Activated CD8-positive, alpha-beta memory T cell treated with anti-CD3 and anti-CD28 coated beads, Interleukin-2, amount 50 U/mL, for 24 hours (primary cell): ENCODE results near the gene MIS18BP1.
"Not testable (repeated sequence)": the region's sequence is repeated elsewhere in the genome, so short reads cannot be mapped to it uniquely, and the experiment has no call there.

Experiments used
- DNase-seq: peaks from one replicate; pipeline ENCODE4 v3.0.0-alpha.2; 2020; ENCODE audit errors: extremely low read depth

Gene MIS18BP1

GRCh38 chr14:45246151-45246550 is 6.9 kb downstream of the MIS18BP1 start:
- DNase-seq = no peak

DNA sequence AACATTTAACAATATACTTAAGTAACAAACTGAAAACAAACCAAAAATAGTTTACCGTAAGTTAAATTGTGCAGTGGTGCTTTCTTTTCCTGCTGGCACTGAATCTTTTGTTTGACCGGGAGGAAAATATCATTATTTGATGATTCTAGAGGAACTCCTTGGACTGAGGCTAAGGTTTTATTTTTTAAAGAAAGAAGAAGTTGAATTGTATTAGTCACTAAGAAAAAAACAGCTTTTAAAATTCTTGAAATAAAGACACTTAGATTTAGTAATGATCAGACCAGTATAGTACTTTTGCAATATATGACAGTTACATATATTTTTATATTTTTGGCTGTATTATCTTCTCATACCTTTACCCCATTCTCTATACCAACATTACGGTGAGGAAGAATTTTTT is 10.3 kb downstream of the MIS18BP1 start:
- DNase-seq = no peak

DNA sequence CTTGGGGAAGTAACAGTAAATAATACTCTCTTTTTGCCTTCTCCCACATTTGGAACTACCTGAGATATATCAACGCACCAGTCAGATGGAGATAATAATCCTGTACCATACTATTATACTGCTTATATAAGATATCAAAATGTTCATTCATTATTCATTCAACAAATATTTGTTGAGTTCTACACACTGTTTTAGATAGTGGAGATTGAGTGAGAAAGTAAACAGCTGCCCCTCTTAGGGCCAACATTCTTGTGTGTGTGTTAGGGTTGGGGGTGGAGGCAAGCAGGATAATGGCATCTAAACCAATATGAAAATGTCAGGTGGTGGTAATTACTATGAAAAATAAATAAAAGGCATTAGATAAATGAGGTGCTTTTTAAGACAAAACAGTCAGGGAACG is 14.0 kb downstream of the MIS18BP1 start:
- no peak for DNase-seq

GRCh38 chr14:45227566-45227965 is 25.4 kb downstream of the MIS18BP1 start:
- DNase-seq = no peak

DNA sequence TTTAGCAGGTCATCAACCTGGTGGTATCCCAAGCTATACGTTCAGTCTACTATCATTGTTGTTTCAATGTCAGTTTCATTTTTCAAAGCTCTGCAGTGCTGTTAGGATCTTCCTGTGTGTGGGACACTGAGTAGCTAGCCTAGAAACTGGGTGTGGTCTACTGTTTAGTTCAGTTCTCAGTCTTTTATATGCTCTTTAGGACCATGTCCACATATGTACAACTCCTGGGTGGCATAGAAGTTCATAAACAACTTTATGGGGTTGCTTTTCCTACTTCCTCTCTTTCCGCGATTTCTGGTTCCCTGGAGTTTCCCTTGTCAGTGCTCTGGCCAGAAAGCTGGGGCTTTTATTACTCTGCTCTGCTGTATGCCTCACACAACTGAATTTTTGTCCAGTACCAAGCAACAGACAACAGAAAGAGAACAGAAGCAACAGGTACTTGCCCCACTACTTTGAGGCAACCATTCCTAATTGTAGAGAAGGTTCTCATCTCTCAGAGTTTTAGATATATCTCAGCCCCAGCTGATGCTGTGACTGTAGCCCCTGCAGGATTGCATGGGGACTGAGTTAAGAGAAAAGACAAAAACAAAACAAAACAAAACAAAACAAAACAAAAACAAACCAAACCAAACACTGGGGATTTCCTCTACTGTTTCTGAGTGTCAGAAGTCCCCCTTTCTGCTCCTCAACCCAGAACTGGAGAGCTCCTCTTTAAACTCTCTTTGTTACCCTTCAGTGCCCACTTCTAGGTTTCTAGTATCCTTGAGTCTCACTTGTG is 30.3 kb downstream of the MIS18BP1 start:
- DNase-seq = no peak

GRCh38 chr14:45214341-45214740 is 38.7 kb downstream of the MIS18BP1 start:
- DNase-seq = not testable (repeated sequence)

- not testable (repeated sequence) for DNase-seq
Measured at GRCh38 chr14:45213716-45214115, 39.3 kb downstream of the MIS18BP1 start.

GRCh38 chr14:45212231-45212630 is 40.8 kb downstream of the MIS18BP1 start:
- no peak for DNase-seq

DNA sequence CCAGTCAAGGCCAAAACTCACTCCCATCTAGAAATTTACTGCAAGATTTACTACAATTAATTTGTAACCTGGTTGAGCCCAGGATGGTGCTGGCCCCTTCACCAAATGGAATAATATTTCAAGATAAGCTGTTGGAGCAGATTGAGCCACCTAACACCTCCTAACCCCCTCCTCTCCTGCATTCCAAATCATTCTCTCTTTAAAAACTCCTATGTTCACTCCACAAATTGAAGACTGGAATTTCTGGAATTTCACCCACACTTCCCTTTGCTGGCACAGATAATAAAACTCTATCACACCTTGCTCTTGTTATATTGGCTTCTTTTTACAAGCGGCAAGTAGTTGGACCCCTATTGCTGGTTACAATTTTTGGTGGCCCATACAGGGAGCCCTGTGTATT is 41.7 kb downstream of the MIS18BP1 start:
- DNase-seq = no peak

- DNase-seq = no peak
Measured at GRCh38 chr14:45210159-45210558, 42.8 kb downstream of the MIS18BP1 start.

DNA sequence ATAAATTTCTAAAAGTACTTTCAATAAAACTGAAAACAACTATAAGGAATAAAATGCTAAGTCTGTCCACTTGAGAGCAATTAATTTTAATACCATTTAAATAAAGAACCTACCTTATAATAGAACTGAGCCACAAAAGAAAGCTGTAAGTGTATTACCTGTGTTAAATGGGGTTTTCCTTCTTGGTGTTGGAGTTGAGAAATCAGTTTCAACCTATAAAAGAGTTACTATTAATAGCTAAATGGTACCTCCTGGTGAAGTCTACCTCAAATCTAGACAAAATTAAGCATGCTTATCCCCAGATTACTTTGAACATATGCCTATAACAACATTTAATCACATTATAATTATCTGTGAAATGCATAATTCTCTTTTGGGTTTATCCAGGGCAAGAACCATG is 48.8 kb downstream of the MIS18BP1 start:
- DNase-seq = no peak

GRCh38 chr14:45201905-45202304 is 51.1 kb downstream of the MIS18BP1 start:
- DNase-seq = no peak

GRCh38 chr14:45199230-45199629 is 53.8 kb downstream of the MIS18BP1 start:
- DNase-seq = no peak

DNA sequence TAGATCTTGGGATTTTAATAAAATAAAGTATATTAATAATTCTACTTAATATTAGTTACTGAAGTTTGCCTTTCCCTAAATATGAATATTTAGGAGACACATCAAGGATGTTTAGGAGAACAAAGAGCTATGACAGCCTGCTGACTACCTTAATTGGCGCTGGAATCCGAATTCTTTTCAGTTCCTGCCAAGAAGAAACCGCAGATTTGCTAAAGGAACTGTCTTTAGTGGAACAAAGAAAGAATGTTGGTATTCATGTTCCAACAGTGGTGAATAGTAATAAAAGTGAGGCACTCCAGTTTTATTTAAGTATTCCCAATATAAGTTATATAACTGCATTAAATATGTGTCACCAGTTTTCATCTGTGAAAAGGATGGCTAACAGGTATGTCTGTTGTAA is 54.5 kb downstream of the MIS18BP1 start:
- DNase-seq = no peak

DNA sequence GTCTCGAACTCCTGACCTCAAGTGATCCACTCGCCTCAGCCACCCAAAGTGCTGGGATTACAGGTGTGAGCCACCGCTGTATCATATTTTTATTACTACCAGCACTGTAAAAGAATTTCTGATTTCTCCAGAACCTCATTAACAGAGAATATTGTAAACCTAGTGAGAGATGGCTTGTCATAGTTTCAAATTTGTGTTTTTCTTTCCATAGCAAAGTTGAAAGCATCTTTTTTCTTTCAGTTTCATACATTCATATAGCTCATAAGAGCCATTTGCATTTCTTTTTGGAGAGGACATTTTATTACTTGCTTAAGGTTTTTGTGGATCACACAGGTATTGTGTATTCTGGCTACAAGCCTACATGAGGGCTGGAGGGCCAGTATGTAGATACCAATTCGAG is 58.0 kb downstream of the MIS18BP1 start:
- no peak for DNase-seq

- DNase-seq = no peak
Measured at GRCh38 chr14:45185100-45185814, 67.7 kb downstream of the MIS18BP1 start.

DNA sequence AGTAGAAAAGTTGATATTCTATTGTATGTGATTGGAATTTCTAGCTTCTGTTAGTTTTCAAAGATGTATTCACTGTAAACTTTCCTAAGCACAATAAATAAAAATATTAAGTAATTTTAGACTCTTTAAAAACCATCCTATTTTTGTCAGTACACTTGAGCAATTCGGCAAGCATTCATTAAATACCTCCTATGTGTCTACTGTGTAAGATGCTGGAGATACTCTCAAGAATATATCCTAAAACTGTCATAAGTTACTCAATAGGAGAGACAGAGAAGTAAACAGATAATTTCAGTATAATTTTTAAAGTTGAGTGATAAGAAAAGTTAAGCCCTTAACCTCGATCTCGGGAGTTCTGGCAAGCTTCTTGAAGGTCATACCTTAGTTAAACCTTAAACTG is 71.2 kb downstream of the MIS18BP1 start:
- DNase-seq = no peak

GRCh38 chr14:45181329-45181728 is 71.7 kb downstream of the MIS18BP1 start:
- DNase-seq = no peak

GRCh38 chr14:45177076-45177475 is 75.9 kb downstream of the MIS18BP1 start:
- no peak for DNase-seq

DNA sequence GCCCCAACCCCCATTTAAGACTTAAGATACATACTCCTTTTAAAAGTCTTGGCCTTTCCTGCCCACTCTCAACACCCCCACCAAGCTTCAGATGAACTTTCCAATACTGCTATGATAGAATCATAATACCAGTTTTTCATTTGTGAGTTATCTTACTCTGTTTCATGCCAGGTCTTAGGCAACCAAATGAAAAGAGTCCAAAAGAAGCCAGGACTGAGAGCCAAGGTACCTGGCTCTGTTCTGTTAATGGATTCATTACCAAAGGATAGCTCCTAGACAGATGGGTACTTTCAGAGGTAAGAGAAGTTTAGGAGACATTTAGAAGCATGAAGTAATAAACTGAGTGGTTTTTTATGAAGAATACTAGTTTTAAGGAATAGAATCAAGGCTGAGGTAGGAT is 83.1 kb downstream of the MIS18BP1 start:
- no peak for DNase-seq

GRCh38 chr14:45156067-45156466 is 96.9 kb downstream of the MIS18BP1 start:
- no peak for DNase-seq
